Skin epidermis (tissue), 12 donors: Measurements from ENCODE around the gene CRABP1.

Source experiments
- H3K27ac ChIP-seq, 21 experiments: fragments of 200-600 bp; sonication (generic) in 11 of 21; one replicate each; pipeline ENCODE4 v1.5.0; 2020; ENCODE audit warnings: mild to moderate bottlenecking in 3 of 21, inconsistent platforms in 2 of 21, moderate library complexity in 2 of 21
- H3K4me3 ChIP-seq, 7 experiments: fragments of 200-600 bp; sonication (generic) in 2 of 7; one replicate each; pipeline ENCODE4 v1.5.0; 2020; ENCODE audit warnings: inconsistent platforms in 2 of 7, mild to moderate bottlenecking in 2 of 7, moderate library complexity in 1 of 7

The CRABP1 gene

DNA sequence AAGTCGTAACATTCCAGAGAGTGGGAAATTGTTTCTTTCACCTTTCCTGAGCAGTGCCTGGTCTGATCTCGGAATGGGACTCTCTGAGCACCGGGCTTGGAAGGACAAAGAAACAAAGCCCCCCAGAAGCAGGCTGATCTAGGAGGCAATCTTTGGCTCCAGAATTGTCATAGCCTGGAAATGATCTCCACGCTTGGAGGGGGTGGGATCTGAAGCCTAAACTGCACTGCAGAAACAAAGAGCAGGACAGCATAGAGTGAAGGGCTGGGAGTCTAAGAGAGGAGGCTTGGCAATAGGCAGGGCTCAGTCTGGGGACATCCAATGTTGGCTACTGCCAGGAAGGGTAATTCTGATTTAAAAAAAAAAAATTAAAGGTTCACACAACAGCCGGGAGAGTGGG, 1.9 kb downstream of the CRABP1 start:
- no peak overlapping the region for H3K4me3 ChIP-seq
- no peak overlapping the region for H3K27ac ChIP-seq

DNA sequence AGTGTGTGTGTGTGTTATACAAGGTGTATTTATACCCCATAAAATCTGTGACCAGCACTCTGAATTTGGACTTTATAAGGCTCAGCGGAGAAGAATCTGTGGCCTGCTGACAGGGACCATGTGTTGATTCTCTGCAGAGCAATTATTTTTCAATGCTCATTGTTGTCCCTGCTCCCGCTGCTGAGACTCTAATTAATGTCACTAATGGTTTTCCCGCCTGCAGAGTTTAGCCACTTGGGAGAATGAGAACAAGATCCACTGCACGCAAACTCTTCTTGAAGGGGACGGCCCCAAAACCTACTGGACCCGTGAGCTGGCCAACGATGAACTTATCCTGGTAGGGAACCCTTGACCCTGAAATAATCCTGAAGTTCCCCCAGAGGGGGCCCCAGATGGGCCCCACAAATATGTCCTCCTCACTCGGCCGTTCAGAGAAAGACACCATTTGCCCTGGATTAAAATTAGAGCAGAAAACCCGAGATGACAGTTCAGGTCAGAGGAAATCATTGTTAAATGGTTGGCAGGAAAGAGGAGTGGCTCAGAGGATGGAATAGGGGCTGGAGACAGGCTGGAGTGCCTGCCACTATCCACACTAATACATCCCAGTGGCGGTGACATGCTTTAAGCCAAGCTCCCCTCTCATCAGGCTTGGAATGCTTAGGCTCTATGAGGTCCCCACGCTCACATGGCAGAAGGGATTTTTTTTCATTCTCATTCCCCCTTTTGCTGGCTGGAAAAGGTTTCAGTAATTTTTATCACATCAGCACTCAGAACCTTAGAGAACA, 3.3 kb downstream of the CRABP1 start:
- Histone ChIP-seq H3K4me3 (no peak overlapping the region), H3K27ac (no peak overlapping the region)

DNA sequence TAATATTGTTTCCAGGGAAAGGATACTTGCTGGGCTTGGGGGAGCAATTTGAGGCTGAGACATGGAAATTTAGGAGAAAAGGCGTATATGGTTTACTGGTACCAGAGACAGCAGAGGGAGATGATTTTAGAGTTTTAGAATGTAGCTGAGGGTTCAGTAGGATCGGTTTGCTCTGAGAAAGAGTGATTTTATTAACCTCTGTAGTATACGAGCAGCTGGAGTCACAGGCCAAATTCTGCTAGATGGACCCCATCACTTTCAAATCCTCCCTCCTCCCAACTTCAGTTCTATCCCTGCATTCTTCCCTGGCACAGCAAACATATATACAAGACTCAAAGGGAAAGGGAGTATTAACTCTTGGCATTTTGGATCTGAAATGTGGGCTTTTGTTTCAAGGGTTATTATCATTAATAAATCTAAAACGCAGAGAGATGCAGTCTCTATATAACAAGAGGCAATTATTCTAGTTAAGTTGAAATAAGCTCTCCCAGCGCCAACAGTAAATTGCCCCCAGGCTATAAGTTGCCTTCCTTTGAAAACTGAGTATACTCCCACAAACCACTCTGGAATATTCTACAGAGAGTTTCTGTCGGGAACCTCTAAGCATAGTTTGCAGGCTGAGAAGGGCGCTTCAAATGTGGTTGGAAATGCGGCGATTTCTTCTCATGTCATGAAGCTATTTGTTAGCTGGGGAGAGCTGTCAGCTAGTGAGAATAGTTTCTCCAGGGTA, 5.4 kb downstream of the CRABP1 start:
- Histone ChIP-seq H3K27ac (no peak overlapping the region), H3K4me3 (no peak overlapping the region)

DNA sequence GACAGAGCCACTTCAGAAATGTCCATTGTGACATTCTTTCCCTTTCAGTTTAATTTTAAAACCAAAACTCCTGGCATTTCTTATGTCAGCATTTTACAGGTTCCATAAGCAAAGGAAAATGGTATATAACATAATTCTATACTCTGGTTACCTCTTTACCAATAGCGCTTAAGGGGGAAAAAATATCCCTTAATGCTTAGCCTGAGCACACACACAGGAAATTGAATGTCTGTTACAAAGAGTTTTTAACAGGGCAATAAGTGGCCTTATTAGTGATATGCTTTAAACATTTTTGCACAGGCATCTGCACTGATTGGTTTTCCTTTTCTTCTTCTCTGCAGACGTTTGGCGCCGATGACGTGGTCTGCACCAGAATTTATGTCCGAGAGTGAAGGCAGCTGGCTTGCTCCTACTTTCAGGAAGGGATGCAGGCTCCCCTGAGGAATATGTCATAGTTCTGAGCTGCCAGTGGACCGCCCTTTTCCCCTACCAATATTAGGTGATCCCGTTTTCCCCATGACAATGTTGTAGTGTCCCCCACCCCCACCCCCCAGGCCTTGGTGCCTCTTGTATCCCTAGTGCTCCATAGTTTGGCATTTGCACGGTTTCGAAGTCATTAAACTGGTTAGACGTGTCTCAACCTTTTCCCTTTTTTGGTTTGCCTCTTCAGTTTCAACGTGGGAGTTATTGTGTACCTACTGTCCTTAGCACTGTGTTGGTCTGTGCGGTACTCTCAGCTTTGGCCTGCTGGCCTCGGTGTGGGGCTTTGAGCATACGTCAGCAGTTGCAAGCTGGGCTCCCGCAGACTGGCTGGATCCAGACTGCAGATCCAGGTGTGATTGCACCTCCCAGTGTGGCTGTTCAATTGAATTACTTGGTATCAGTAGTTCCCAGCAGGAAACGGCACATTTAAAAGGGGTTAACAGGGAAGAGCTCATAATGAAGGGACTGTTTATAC, 7.7 kb downstream of the CRABP1 start:
- no peak overlapping the region for H3K27ac ChIP-seq
- no peak overlapping the region for H3K4me3 ChIP-seq

DNA sequence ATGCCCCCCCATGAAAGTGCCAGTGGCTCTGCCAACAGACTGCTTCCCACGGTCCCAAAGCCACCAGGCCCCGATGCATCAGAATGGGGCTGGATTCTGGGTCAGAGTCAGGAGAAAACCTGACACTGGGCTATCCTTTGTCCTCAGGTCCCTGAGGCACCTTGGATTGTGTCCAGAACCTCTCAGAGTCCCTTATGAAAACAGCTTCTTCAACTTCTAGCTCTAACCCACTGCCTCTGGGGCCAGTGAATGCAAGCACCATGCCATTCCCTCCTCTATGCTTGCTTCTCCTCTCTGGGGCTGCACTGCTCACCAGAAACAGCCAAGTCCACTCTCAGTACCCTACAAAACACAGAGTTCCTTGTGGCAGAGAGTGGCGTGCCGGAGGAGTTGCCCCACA, 9.9 kb downstream of the CRABP1 start:
- Histone ChIP-seq H3K27ac (no peak overlapping the region), H3K4me3 (no peak overlapping the region)

DNA sequence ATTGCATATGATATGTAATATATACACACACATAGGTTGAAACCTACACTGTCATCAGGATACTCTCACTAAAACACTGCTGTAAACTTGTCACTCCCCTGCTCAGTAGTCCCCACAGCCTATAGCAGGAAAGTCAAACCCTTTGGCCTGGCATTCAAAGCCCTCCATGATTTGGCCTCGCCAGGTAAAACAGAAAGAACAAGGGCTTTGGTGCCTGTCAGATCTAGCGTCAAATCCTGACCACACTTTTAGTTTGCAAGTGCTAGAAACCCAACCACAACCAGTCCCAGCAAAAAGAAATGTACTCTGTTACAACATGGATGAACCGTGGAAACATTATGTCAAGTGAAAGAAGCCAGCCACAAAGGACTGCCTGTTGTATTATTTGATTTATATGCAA, 11.4 kb downstream of the CRABP1 start:
- Histone ChIP-seq H3K27ac (no peak overlapping the region), H3K4me3 (no peak overlapping the region)

DNA sequence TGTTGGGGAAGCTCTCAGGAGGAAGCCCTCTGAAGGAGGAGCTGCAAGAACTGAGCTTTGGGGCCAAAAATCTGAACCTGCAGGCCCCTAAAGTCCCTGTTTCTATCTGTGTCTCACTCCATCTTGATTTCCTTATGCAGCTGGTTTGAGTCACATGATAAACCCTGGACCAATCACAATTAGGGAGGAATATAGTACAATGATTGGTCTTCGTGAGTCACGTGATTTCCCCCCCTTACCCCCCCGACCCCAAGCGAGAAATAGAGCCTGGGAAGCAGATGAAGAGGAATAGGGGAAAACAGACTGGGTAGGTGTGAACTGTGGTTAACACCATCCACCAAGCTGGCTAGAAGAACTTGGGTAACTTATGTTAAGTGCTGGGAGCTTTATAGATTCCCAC, 12.9 kb downstream of the CRABP1 start:
- Histone ChIP-seq H3K27ac (no peak overlapping the region), H3K4me3 (no peak overlapping the region)

DNA sequence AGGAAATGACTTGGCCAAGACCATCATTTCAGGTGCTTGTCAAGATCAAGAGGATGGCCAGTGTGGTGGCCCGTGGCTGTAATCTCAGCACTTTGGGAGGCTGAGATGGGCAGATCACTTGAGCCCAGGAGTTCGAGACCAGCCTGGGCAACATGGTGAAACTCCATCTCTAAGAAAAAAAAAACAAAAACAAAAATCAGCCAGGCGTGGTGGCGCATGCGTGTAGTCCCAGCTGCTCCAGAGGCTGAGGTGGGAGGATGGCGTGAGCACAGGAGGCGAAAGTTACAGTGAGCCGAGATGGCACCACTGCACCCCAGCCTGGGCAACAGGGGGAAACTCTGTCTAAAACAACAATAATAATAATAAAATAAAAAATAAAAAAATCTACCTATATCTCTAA, 15.0 kb downstream of the CRABP1 start:
- Histone ChIP-seq H3K4me3 (no peak overlapping the region), H3K27ac (no peak overlapping the region)

DNA sequence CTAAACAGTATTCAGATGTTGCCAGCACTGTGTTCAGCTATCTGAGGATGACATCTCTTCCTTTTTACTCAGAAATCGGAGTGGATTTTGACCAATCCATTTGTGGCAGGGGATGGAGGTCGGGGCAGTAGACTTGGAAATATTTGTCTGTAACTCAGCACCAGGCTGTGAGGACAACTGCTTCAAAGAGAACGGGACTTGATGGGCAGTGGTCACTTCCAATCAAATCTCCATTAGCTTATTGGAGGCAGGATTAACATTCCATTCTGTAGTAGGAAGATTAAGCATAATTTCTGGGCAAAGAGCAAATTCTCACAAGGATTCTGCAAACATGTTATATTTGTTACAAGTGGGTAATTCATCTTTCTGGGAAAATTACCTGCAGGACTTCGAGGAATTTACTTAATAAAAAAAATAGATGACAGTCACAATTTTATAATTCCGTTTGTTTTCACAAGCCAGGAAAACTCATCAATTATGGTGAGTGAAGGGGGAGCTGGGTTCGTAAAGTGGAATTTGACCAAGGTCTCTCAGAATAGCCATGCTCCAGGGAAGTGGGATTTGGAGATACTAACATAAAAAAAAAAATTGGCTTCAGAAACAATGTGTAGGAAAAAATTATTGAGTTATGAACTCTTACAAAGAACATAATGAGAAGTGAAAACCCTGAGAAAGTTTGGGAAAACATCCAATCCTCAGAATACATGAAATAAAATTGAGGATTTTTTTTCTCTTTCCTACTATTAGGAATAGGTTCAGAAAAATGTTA, 18.1 kb downstream of the CRABP1 start:
- Histone ChIP-seq H3K27ac (no peak overlapping the region), H3K4me3 (no peak overlapping the region)

DNA sequence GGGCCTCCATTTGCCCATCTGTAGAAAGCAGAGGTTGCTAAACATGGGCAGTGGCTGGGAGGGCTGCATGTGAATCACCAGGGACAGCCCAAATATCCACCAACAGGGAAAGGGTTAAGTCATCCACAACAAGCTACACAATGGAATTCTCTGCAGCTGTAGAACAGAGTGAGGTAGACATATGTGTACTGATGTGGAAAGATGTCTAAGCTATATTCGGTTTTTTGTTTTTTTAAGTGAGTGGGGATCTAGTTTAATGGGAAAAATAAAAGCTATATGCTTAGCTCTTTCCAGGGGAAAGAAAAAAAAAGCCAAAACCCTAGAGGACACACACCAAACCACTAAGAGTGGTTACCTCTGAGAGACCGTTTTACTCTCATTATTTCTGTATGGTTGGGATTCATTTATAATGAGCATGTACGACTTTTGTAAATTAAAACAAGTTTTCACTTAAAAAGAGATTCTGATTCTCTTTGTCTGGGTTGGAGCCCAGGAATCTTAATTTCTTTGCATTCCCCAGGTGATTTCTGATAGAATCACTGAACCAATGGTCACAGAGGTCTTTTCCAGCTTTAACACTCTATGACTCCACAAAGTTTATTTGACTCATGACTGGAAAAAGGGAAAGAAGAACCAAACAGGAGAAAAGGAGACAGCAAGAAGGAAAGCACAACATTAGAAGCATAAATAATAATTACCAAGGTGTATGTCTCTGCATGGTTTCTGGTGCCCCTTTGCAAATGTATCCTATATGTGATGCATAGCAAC, 19.1 kb downstream of the CRABP1 start:
- H3K27ac ChIP-seq = no peak overlapping the region
- H3K4me3 ChIP-seq = no peak overlapping the region

DNA sequence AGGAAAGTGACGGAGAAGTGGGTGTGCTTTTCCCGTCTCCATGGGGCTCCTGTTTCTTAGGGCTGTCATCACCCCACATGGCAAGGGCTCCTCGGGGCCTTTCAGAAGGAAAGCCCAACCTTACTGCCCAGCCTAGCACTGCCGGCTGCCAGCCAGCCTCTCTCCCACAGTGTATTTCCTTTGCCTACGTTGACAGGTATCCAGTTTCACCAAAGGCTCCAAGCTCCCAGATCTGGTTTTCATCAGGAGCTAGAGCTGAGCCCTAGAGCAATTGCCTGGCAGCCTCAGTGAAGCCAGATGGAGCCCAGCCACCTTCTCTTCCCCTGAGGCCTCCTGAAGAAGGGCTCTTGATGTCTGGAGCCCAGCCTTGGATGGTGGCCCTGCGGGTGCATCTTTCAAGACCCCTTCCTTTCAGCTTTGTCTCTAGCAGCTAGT, 20.2 kb downstream of the CRABP1 start:
- Histone ChIP-seq H3K4me3 (no peak overlapping the region), H3K27ac (no peak overlapping the region)

DNA sequence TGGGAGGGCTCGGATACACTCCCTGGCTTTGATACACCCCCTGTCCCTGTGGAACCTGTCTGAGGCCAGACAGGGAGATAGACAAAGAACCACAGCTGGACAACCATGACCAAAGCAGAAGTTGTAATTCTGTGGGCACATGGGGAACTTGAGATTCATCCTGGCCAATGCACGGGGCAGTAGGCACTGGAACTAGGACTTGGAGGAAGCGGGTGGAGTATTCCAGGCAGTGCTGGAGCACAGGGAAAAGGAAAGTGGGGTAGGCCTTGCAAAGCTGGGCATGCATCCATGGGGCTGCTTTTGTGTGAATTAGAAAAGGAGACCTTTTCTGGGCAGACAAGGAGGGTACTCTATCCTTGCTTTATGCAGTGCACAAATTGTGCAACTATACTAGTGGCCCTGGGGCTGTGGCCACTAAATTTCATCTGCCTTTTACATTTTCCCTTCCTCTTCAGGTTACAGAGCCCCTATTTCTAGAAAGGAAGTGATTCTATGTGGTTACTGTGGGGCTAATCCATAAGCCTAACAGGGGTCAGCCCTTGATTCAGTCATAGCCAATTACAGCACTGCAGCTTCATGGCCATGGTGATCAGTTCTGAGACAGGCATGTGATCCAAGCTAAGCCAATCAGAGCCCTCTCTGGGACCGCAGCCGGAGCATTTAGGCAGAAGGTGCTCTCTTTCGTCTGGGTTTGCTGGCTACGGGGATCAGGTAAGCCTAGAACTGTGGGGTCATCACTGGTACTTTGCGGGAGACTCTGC, 21.0 kb downstream of the CRABP1 start:
- H3K27ac ChIP-seq = no peak overlapping the region
- no peak overlapping the region for H3K4me3 ChIP-seq

DNA sequence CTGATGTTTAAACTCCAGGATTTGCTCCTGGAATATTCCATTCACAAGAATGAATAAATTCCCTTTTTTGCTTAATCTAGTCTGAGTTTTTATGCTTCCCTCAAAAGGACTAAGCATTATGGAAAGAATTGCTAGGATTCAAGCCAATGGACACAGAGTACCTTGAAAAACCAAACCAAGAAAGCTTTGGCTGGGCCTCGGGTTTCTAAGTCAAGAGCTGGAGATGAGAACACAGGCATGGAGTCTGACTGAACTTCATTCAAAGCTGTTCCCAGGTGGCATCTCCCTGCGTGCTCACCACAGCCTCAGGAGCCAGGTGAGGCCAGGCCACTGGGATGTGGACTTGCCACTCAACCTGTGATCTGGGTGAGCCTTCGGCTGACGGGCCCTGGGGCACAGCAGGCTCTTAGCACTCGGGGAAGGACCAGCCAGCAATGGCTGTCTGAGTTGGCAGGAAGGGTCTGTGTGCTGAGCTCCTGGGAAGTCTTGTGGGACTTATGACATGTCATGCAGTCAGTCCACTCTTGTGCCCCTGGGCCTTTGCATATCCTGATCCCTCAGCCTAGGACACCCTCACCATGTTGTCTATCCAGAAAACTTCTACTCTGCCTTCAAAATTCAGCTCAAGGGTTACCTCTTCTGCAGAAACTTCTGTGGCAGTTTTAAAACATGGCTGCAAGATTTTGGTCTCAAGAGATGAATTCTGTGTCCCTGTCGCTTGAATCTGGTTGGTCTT, 21.8 kb downstream of the CRABP1 start:
- Histone ChIP-seq H3K27ac (no peak overlapping the region), H3K4me3 (no peak overlapping the region)

DNA sequence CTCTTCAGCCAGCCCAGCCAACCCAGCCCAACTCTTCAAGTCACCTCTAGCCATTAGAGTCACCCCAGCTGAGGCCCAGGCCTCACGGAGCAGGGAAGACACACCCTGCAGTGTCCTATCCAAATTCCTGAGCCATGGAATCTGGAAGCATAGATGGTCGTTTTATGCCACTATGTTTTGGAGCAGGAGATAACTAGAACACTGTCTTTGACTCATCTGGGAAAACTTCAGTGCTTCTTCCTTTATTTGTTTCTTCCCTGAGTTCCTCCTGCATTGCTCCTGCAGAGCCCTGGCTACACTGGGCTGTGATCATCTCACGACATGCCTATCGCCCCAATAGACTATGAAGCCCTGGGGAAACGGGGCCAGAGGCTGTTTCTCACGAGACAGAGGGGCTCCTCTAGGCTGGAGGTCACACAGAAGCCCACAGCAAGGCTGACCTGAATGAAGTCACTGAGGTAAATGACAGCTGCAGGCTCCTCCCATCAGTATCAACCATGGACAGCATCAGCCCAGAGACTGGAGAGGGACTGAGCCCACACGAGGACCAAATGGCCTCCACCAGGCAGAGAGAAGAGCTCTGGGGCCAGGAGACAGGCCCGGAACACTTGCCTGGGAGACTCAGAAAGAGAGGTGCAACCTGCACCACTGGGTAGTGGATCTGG, 22.7 kb downstream of the CRABP1 start:
- Histone ChIP-seq H3K4me3 (no peak overlapping the region), H3K27ac (peak overlapping the region in 2 of 21 experiments; percentile 10 to 17)

DNA sequence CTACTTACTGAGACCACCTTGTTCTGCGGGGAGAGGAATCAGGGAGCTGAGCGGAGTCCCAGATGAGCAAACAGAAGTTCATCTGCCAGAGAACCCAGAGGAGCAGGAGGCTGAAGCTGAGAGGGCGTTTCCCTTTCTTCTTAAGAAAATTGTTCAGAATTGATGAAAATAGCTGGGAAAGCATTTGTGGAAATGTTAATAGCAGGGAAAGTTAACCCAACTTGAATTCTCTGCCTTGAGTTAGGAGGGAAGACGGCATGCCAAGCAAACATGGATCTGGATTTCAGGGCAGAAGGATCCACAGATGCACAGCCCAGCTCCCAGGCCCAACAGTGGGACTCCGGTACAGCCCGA, 23.2 kb downstream of the CRABP1 start:
- Histone ChIP-seq H3K27ac (peak overlapping the region in 2 of 21 experiments; percentile 10 to 17), H3K4me3 (no peak overlapping the region)

DNA sequence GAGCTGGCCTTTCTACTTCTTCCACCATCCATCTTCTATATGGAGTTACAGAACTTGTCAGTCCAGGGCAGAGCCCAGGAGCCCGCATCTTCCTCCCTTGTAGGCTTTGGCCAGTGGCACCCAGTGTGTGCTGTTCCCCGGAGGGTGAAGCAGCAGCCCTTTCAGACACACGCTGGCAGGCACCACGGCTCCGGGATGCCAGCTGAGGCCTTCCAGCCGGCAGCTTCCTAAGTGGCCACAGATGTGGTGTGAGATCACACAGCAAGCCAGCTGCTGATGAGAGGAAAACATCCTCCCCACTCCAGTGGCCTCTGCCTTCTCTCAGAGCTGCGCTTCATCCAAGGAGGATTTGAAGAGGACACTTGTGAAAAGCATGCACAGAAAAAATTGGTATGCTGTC, 24.1 kb downstream of the CRABP1 start:
- Histone ChIP-seq H3K4me3 (no peak overlapping the region), H3K27ac (peak overlapping the region in 3 of 21 experiments; percentile 5 to 18 (median 18))

DNA sequence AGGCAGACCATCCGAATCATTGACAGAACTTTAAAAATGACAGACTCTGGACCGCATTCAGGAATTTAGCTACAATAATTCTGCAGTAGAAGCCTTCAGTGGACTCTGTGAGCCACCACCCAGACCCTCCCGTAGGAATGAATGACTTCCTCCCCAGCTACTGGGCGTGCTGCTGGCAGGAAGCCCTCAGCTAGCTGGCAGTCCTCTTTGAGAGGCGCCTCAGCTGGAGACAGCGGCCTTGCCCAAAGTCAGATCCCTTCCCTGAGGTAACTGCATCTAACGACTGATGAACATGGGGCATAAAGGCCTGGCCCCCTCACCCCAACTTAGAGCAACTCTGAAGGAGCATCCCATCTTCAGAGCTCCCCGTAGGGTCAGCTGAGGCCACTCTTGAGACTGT, 25.8 kb downstream of the CRABP1 start:
- no peak overlapping the region for H3K27ac ChIP-seq

More for the DNA sequence above, 25.8 kb downstream of the CRABP1 start:
- H3K4me3 ChIP-seq = no peak overlapping the region
